GM19240 (cell line): ENCODE results near the gene PIH1D1.

Experiments used
- DNase-seq: peaks from one replicate; pipeline ENCODE4 v3.0.0; 2011; ENCODE audit warnings: low spot score; ENCODE audit not compliant: insufficient read length

The PIH1D1 gene

DNA sequence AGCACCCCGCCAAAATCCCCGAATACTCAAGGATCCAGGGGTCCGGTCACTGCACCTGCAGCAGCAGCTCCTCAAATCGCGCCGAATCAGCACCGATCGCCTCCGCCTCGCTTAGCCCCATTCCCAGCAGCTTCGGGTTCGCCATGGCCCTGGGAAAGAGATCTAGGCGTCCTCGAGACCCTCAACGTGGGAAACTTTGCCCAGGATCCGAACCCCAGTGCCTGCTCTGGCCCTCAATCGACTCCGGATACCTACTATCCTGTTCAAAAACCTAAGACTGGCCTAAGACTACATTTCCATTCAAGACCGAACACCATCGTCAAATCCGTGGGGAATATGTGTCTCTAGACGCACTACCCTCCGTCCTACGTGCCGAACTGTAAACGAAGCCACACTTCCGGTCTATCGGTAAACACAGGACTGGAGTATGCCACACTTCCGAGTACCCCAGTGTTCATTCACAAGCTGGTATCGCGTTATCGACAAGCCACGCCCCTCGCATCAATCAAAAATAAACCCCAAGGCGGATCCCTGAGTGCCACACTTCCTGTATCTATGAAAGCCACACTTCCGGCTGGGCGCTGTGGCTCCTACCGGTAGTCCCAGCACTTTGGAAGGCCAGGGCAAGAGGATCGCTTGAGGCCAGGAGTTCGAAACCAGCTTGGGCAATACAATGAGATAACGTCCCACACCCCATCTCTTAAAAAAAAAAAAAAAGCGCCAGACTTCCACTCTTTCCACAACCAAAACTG, at the start of gene PIH1D1:
Gene PIH1D1 (minus strand): TSS at position 385 of the 752 bp plus-strand sequence. CDS start 240 bp downstream, at position 145.
- DNase-seq: peak; percentile 87

GRCh38 chr19:49499030-49499670, 47.5 kb upstream of the PIH1D1 start:
- no peak for DNase-seq

GRCh38 chr19:49498475-49498874, 46.9 kb upstream of the PIH1D1 start:
- no peak for DNase-seq

- no peak for DNase-seq
Measured at GRCh38 chr19:49497789-49498103, 46.1 kb upstream of the PIH1D1 start.

DNA sequence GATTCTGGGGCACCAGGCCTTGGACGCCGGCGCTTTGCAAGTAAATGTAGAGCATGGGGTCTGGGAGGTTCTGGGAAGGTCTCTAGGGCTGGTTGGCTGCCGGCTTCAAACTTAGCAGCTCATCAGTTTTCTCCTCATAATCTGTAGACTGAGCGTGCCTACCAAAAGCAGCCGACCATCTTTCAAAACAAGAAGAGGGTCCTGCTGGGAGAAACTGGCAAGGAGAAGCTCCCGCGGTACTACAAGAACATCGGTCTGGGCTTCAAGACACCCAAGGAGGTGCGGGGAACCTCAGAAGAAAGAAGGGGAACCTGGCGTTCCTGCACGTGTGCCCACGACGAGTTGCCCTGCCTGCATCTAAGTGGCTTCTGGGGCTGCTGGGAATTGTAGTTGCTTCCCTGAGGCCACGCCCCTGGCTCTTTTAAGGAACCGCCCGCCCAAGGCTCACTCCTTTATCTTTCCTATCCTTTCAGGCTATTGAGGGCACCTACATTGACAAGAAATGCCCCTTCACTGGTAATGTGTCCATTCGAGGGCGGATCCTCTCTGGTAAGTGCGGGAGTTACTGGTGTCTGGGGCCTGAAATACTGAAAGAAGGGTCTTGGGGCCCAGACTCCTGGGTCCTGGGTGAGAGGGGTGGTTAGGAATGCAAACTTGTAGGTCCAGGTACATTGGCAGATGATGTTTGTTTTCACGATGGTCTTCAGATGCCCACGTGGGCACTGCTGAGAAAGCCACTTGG, 45.6 kb upstream of the PIH1D1 start:
- peak; percentile 42 for DNase-seq

- no peak for DNase-seq
Measured at GRCh38 chr19:49496574-49497008, 45.0 kb upstream of the PIH1D1 start.

GRCh38 chr19:49492573-49493405, 41.2 kb upstream of the PIH1D1 start:
- DNase-seq: no peak

DNA sequence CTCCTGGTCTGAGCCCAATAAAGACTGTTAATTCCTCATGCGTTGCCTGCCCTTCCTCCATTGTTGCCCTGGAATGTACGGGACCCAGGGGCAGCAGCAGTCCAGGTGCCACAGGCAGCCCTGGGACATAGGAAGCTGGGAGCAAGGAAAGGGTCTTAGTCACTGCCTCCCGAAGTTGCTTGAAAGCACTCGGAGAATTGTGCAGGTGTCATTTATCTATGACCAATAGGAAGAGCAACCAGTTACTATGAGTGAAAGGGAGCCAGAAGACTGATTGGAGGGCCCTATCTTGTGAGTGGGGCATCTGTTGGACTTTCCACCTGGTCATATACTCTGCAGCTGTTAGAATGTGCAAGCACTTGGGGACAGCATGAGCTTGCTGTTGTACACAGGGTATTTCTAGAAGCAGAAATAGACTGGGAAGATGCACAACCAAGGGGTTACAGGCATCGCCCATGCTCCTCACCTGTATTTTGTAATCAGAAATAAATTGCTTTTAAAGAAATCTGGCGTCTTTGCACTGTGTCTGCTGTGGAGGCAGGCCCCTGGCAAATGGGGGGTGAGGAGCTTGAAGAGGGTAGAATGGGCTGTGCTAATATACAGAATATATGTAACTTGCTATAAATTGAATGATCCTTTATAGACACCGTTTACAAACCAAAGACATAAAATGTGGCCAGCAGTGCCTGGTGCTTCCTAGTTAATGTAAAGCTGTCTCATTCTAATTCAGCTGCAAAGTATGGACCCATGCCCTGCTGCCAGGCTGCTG, 40.4 kb upstream of the PIH1D1 start:
- DNase-seq: no peak

DNA sequence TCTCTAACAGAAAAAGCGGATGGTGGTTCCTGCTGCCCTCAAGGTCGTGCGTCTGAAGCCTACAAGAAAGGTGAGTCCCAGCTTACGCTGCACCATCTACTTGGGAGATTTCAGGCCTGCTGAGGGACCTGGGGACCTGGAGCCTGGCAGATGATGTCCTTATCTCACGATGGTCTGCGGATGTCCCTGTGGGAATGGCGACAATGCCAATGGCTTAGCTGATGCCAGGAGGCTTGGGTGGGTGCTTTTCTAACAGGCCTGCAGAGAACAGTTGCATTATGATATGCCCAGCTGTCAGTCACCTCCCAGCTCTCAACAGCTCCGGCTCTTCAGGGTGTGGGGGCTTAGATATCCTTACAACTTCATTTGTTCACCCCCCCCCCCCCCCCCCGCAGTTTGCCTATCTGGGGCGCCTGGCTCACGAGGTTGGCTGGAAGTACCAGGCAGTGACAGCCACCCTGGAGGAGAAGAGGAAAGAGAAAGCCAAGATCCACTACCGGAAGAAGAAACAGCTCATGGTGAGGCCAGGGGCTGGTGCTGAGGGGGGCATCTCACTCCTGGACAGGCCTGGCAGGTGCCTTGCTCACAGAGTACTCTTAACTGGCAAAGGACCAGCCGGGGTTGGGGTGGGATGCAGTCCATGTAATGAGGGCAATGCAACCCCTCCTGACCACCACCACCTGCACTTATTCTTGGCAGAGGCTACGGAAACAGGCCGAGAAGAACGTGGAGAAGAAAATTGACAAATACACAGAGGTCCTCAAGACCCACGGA, 39.6 kb upstream of the PIH1D1 start:
- no peak for DNase-seq

DNA sequence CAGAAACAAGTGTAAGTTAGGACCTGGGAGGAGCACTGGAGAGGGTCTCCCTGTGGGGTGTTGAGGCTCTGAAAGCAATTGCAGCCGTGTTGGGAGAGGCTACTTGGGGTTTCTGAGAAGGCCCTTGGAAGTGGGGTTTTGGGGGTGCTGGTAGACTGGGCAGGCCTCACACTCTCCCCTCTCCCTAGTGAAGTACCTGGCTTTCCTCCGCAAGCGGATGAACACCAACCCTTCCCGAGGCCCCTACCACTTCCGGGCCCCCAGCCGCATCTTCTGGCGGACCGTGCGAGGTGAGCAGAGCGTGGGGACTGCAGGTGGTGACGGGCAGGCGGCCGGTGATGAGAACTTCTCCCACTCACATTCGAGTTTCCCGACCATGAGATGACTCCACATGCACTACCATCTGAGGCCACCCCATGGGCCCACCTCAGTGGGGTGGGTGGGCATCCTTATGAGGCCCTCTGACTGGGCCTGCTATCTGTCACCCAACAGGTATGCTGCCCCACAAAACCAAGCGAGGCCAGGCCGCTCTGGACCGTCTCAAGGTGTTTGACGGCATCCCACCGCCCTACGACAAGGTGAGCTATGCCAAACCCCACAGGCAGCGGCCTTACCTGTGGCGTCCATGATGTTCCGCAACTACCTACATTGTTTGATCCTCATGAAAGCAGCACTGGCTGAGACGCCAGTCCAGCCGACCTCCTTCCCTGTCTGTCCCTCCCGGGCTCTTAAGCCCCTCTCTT, 38.8 kb upstream of the PIH1D1 start:
- no peak for DNase-seq

DNA sequence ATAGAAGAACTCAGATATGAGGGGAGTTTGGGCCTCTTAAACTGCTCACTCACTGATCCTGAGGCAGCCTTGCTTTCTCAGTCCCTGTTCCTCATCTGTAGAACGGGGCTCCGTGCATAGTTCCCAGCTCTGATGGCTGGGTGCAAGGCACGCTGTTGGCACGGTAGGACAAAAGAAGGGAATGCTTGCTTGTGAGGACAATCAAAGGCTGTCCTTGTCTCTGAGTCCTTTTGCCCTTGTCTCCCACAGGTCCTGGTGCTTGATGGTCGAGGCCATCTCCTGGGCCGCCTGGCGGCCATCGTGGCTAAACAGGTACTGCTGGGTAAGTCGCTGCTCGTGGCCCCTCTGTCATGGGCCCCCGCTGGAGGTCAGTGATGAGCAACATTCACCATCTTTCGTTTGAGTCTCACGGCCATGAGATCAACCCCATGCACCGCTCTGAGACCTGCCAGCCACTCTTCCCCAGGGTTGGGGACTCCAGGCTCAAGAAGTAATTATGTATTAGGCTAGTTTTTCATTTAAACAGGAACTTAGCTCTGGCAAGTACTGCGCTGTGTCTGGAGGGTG, 38.1 kb upstream of the PIH1D1 start:
- no peak for DNase-seq

DNA sequence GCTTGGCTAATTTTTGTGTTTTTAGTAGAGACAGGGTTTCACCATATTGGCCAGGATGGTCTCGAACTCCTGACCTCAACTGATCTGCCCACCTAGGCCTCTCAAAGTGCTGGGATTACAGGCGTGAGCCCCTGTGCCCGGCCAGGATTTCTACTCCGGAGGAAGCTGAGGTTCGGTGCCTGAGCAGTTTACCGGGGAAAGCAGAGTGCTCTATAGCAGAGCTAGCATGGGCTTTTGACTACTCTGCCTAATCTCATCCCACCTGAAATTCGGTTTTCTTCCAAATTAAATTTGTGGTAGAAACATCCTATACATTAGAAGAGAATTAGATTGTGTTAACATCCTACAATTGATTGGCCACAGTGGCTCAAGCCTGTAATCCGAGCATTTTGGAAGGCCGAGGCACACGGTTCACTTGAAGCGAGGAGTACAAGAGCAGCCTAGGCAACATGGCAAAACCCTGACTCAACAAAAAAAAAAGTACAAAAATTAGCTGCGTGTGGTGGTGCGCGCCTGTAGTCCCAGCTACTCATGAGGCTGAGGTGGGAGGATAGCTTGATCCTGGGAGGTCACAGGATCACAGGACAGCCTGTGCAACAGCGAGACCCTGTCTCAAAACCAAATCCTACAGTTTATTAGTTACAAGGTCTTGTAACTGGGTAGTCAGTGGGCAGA, 37.4 kb upstream of the PIH1D1 start:
- no peak for DNase-seq

DNA sequence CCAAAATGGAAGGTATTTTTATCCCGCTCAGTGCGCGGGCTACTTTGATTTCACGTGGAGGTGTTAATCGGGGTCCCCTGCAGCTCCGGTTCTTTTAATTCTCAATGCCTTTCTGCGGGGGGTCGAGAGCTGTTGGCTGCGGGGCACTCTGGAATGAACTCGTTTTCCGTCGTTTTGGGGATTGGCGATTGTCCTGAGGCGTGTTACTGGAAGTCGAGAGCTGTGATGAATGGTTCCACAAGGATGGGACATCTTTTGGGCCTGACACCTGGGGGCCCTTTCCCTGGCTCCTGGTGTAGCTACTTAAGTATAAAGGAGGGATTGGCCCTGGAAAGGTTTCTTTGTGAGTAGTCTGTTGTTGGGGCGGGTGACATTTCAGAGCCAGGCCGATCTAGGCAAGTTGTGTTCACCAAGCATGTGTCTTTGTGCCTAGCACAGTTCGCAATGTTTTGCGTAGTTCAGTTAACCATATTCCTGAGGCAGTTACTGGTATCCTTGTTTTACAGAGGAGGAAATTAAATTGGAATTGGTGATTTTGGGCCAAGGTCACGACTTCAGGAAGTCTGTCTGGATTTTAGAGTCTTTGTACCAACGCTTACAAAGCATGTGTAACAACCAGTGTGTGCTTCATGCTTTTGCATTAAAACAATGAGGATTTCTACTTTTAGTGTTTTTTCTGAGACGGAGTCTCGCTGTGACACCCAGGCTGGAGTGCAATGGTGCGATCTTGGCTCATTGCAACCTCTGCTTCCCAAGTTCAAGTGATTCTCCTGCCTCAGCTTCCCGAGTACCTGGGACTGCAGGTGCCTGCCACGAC, 36.6 kb upstream of the PIH1D1 start:
- DNase-seq: no peak

- peak; percentile 94 for DNase-seq
Measured at GRCh38 chr19:49487277-49488045, 35.8 kb upstream of the PIH1D1 start, which contains the start of gene RPL13A. Gene RPL13A (plus strand): TSS chr19:49487608. CDS start chr19:49487630, 22 bp downstream.

DNA sequence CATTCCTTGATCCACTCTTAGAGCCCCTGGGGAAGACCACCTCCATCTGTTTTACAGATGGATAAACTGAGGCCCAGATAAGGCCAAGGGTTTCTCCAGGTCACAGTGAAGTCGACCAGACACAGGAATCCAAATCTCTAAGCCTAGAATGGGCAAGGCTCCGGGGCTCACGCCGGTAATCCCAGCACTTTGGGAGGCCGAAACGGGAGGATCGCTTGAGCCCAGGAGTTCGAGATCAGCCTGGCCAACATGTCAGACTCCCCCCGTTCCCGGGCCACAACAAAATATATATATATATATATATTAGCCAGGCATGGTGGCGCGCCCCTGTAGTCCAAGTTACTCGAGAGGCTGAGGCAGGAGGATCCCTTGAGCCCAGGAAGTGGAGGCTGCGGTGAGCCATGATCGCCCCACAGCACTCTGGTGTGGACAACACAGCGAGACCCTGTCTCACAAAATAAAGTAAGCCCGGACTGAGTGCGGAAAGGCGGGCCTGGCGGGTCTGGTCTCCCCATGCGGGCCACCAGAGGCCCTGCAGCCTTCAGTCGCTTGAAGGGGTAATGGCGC, 35.2 kb upstream of the PIH1D1 start:
- no peak for DNase-seq

DNA sequence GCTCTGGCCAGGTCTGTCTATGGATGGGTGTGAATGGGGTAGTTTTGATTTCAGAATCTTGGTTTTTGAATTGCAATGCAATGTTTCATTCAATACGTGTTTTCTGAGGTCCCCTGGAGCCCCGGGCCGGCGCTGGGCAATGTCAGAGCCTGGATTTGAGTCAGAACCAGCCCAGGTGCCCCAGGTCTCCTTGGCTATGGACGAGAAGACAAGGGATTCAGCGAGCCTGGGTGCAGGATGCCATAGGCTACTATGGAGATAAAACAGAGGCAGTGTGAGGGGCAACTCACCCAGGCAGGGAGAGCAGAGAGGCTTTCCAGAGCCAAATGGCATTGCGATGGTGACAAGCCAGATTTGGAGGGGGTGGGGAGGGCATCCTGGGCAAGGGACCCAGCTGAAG, 34.6 kb upstream of the PIH1D1 start:
- DNase-seq: no peak
